HG03280 (cell line): ENCODE results near the gene SPECC1.
"Not testable (repeated sequence)": the region's sequence is repeated elsewhere in the genome, so short reads cannot be mapped to it uniquely, and the experiment has no call there.

ENCODE experiments used
- ATAC-seq: cut with Tn5 transposase; IDR thresholded peaks from one replicate; pipeline ENCODE4 v1.9.1; 2021; ENCODE audit warnings: mild to moderate bottlenecking, moderate library complexity; ENCODE audit not compliant: unreplicated experiment

Gene SPECC1, protein sequence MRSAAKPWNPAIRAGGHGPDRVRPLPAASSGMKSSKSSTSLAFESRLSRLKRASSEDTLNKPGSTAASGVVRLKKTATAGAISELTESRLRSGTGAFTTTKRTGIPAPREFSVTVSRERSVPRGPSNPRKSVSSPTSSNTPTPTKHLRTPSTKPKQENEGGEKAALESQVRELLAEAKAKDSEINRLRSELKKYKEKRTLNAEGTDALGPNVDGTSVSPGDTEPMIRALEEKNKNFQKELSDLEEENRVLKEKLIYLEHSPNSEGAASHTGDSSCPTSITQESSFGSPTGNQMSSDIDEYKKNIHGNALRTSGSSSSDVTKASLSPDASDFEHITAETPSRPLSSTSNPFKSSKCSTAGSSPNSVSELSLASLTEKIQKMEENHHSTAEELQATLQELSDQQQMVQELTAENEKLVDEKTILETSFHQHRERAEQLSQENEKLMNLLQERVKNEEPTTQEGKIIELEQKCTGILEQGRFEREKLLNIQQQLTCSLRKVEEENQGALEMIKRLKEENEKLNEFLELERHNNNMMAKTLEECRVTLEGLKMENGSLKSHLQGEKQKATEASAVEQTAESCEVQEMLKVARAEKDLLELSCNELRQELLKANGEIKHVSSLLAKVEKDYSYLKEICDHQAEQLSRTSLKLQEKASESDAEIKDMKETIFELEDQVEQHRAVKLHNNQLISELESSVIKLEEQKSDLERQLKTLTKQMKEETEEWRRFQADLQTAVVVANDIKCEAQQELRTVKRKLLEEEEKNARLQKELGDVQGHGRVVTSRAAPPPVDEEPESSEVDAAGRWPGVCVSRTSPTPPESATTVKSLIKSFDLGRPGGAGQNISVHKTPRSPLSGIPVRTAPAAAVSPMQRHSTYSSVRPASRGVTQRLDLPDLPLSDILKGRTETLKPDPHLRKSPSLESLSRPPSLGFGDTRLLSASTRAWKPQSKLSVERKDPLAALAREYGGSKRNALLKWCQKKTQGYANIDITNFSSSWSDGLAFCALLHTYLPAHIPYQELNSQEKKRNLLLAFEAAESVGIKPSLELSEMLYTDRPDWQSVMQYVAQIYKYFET

DNA sequence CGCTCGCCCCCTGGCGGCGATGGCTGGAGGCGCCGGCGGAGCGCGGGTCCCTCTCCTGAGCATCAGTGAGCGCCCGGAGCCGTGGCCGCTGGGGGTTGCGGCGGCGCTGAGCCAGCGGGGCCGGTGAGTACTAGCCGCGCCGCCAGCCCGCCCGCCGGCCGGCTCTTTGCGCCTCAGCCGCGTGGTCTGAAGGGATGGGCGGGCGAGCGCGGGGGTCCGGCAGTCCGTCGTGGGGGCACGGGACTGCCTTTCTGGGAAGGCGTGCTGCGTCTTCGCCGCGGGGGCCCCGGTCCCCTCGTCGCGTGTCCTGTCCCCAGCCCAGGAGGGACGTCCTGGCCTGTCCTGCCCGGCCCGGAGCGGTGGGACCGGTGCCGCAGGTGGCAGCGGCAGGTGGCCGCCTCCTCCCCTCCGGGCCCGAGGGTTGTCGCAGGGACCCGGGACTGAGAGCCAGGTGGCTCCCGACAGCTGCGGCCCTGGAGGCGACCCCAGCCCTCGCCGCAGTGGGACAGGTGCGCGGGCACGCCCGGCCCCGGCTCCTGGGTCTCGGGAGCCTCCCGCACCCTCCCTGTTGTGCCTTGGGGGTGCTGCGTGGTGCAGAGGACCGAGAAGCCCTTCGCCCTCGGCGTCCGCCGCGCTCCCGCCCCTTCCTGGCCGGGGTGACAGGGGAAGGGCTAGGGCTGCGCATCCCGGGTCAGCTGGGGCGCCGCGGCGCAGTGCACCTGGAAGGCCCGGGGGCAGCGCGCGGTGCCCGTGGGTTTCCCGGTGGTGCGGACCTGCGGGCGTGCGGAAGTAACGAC, at the start of gene SPECC1:
Gene SPECC1 (plus strand): TSS at position 58 of the 797 bp plus-strand sequence. CDS start 87,293 bp downstream, outside the sequence.
- ATAC-seq: peak; percentile 92

DNA sequence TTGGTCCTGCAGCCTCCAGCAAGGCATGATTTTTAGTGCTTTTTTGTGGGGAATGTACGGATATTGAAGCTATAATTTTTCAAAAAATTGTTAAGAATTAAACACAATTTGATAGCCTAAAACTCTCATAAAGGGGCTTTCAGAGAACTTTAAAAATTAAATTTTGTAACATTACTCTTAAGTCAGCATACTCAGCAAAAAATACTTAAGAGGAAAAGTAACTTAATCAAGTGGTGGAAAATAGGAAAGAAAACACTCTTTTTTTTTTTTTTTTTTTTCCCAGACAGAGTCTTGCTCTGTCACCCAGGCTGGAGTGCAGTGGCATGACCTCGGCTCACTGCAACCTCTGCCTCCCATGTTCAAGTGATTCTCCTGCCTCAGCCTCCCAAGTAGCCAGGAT, 46.2 kb upstream of the SPECC1 start:
- not testable (repeated sequence) for ATAC-seq

DNA sequence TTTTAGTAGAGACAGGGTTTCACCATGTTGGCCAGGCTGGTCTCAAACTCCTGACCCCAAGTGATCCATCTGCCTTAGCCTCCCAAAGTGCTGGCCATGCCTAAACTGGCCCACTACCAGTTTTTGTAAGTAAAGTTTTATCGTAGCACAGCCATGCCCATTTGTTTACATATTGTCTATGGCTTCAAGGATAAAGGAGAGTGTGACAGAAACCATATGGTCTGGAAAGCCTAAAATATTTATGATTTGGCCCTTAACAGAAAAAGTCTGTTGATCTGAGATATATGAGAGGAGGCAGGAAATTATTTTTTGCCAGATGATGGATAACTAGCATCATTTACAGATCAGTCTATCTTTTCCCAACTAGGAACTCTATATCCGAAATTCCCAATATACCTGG, 36.0 kb upstream of the SPECC1 start:
- ATAC-seq: no peak

DNA sequence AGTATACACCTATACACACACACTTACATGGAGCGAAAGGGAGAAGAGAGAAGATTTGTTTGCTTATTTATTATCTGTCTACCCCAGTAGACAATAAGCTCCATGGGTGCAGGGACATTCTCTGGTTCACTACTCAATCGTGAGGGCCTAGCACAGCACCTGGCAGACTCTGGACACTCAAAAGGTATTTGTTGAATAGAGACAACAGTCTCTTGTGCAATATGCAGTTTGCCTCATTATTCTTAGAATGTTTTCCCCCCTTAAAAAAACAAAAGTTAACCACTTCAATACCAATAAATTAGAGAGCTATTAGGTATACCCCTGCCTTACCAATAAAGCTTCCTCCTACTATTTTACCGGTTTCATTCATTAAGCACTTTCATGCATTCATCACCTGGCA, 33.6 kb upstream of the SPECC1 start:
- no peak for ATAC-seq

DNA sequence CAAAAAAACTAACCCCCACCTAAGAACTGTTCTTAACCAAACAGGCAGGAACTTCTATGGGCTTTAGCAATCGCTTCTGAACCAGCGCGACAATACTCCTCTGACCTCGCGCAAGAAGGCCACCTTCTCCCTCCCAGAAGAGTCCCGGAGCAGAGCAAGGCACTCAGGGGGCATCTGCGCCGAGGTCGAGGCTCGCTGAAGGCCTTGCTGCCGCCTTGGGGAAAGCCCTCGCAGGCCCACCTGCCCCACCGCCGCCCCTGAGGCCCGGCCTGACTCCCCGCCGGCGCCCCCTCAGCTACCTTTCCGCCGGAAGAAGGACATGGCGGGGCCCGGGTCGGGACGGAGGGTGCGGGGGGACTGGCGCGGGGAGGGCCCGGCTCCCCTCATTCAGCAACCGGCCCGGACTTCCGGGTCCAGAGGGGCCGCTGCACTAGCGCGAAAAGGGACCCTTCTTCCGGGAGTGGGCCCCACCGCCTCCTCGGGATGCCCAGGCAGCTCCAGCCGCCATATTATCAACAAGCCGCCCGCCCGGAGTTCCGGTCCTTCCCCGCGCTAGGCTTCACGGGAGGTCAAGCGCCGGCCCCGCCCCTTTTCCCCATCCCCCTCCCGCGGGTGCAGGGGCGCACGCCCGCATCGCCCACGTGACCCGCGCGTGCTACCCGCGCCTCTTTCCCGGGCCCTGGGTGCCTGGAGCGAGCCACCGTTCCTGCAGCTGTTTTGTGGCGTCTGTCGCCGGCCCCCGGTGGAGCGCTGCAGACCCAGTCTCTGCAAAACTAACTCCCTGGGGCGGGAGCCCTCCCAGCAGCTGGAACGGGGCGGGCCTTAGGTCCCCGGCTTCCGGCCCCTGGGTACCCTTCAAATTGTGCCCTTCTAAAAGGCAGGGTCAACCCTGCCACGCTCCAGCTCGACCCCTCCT, 31.6 kb upstream of the SPECC1 start, which contains the start of gene AKAP10:
Gene AKAP10 (minus strand): TSS at position 536 of the 916 bp plus-strand sequence. CDS start 149 bp downstream, at position 387.
- peak; percentile 89 for ATAC-seq

DNA sequence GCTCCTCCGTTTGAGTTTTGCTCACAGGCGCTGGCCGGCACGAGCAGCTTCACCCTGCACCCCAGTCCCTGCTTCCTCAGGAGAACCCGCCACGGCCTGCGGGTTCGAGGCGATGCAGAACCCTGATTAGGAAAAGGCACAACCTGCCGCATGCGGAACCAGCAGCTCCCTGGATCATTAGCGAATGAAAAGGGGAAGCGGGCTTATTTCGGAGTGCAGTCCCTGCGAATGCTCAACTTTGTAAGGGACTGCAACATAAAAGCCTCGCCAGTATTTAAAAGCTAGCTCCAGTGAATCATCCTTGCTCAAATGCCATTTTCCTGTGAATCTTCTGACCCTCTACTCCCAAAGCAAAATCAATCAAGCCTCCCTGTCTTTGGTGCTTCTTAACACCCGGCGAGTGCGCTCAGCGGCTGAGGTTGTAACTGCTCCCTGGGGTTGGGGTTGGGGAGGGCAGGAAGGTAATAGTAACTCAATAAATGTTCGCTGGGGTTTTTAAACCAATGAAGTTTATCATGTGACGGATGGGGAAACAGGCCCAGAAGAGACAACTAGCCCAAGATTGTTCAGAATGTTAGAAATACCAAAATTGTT, 30.9 kb upstream of the SPECC1 start:
- peak; percentile 24 for ATAC-seq

DNA sequence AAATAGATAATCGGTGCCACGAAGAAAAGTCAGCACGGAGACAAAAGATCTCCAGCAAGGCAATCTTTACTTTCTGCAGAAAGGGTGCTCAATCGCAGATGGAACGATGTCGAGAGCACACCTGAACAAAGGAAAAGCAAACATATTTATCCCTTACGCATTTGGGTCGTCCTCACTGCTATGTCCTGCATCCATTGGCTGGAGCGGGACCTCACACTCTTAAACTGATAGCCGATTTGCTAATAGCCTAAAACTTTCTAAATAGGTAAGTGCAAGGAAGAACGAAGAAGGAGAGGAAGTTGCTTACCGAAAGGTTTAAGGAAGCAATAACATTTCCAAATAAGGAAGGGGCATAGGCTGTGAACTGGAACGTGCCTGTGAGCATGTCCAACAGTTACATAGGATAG, 30.4 kb upstream of the SPECC1 start:
- no peak for ATAC-seq

DNA sequence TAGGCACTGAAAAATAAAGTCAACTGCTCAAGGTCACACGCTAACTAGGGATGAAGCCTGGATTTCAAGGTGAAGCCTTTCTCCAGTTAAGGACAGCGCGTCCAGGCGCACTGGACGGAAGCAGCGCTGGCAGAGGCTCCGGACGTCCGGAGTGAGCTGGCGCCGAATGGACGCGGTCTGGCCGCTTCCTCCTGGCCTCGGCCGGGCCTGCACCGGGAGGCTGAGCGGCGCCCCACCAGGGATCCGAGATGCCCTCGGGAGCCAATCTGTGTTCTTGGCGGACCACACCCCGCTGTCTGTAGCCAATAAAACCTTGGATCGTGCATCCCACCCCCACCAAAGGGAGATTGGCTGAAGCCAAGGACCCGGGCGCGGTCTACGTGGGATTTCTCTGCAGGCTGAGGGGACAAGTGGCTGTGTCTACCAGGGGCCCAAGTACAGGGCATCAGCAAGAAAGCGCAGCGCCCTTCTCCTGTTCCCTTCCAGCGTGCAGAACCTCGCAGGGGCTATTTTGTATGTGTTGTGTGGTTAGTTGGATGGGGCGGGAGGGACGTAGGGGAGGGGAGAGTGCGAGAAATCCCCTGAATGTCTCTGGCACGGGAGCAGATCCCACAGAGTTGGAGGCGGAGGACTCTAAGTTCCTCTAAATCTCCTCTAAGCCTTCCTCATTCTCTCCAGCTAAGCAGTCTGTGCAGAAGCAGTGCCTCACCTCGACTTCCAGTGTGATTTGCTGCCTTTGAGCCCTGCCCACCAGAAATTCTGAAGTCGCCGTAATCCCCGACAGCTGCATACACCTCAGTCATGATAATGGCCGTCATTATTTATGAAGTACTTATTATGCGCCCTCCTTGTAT, 29.0 kb upstream of the SPECC1 start:
- ATAC-seq: no peak

DNA sequence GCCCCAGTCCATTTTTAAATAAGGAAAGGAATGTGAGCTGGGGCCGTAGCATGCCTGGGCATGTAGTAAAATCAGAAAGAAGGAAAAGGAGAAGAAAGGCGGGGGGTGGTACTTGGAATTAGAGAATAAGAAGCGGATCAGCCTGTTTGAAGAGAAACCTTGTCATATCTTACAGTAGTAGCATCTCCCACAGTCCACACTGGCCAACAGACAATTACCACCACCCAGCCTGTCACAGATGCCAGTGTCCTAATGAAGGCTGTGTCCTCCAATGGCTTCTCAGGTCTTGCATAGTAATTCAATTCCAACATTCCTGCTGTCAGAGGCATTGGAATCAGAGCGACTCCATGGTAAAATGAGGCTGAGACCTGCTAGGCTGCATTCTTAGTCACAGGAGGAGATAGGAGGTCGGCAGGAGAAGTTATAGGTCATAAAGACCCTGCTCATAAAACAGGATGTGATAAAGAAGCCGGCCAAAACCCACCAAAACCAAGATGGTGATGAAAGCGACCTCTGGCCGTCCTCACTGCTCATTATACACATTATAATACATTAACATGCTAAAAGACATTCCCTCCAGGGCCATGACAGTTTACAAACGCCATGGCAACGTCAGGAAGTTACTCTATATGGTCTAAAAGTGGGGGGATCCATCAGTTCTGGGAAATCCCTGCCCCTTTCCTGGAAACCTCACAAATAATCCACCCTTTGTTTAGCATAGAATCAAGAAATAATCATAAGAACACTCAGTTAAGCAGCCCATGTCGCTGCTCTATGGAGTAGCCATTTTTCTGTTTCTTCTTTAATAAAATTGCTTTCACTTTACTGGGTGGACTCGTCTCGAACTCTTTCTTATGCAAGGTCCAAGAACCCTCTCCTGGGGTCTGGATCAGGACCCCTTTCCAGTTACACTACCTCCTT, 22.0 kb upstream of the SPECC1 start:
- no peak for ATAC-seq

DNA sequence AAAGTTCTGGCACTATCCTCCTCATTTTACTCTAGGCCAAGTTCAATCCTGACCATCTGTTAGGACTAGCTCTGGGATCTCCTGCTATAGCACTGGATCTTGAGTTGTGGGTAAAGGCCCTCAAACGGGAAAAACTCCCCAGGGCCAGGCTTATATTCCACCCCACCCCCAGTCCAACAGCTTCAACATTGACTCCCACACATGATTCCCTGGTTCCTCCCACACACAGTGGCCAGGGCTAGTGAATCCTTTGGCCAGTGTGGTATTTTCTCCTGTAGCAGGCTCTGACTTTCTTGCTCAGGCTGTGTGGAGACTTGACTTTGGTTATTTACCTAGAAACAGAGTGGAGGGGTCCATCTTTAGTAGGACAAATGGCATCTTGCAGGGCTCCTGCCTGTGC, 21.3 kb upstream of the SPECC1 start:
- ATAC-seq: no peak

DNA sequence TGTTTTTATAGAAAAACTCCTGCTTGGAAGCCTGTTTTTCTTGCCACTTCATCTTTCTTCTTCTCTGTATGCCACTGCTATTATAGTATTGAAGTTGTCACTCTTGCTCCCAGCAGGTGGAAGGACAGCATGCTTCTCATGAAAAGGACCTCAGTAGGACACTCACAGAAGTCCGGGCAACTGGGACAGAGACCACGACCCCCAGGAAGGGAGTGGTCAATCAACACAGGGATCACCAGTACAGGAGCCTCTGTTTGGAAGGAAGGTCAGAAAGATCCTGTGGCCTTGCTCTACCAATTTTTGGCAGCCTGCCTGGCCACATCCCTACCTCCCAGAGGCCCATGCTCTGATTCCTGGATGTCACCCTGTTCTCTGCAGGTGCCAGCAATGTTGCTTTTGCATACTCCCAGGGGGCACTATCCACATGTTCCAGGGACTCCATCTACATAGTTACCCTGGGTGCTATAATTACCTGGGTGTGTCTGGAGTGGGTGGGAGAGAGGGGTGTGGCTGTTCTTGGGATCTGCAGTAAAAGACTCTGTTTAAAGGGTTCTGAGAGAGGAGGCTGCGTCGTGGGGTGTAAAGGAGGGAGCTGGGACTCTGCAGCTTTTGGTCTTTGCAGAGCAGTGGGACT, 17.8 kb upstream of the SPECC1 start:
- ATAC-seq: no peak

DNA sequence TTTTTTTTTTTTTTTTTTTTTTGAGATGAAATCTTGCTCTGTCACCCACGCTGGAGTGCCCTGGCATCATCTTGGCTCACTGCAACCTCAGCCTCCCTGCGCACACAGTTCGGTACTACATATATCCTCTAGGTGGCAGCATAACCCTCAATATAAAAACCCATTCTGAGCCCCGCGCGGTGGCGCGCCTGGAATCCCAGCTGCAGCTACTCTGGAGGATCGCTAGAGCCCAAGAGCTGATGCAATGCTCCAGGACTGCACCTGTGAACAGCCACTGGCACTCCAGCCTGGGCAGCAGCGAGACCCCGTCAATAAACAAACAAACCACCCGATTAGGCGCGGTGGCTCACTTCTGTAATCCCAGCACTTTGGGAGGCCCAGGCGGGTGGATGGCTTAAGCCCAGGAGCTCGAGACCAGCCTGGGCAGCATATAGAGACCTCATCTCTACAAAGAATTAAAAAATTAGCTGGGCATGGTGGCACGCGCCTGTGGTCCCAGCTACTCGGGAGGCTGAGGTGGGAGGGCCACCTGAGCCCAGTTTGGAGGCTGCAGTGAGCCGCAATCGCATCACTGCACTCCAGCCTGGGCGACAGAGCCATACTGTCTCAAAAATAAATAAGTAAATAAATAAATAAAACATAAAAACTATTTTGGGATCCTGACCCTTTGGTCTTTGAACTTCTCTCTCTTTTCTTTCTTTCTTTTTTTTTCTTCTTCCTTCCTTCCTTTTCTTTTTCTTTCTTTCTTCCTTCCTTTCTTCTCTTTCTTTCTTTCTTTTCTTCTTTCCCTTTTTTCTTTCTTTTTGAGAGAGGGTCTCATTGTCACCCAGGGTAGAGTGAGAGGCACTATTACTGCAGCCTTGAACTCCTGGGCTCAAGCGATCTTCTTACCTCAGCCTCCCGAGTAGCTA, 16.1 kb upstream of the SPECC1 start:
- peak; percentile 80 for ATAC-seq

DNA sequence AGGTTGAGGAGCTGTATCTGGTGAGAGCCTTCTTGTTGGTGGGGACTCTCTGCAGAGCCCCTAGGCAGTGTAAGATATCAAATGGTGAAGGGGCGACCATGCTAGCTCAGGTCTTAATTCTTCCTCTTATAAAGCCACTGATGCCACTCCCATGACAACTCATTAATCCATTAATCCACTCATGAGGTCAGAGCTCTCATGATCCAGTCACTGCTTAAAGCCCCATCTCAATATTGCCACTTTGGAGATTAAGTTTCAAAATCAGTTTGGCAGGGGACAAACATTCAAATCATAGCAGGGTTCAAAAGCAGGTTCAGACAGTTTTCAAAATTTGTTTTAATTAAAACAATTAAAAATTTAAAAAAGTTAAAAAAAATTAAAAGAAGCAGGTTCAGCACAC, 13.1 kb upstream of the SPECC1 start:
- ATAC-seq: no peak

DNA sequence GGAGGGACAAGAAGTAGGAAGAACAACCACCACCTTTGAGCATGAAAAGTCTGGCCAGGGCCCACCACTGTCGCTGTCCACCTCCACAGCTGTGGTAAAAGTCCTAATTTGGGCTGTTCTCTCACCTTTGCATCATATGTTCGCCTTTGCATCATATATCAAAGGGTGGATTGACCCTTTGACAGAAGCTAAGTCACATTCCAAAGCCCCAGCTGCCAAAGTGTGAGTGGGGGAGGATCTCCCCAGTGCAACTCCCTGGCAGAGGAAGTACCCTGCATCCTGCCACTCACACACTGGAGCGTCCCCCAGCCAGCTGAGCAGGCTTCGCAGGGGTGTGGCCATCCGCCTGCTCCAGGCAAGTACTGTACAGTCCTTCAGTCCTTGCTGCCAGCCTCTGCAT, 12.7 kb upstream of the SPECC1 start:
- ATAC-seq: no peak

DNA sequence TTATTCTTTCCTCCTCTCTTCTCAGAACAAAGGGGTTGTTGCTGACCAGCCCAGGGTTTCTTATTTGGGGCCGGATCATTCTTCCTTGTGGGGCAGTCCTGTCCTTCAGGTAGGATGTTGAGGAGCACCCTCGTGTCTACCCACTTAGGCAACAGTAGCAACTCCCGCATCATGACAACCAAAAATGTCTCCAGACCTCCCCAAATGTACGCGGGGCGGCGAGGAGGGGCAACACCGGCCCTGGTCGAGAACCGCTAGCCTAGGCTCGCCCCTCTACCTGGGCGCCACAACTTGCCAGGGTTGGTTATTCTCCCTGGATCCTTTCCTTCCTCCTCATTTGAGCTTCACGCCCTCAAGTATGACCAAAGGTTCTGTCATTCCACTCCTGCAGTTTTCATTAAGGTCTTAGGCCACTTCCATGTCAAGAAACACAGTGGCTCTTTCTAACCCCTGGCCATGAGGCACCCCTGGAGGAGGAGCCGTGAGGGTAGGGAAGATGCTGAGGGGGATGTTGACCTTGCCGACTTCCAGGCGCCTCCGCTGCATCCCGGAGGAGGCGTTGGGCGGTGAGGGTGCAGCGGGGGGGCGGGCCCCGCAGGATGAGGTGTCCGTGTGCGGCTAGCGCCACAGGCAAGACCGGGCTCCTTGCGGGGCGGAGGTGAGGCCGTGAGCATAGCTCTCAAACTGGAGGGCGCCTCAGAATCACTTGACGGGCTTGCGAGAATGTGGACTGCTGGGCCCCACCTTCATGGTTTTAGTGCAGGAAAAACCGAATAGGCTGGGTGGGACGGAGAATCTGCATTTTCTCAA, 712 bp upstream of the SPECC1 start:
- peak; percentile 17 for ATAC-seq
